H1 (cell line): ENCODE results near the gene SEL1L. TPM values are rescaled to one million over a fixed set of nuclear protein-coding genes. Genes with fewer than 3 reads are reported as not detected.

Experiments
- CHD7 ChIP-seq: fragments of 300-600 bp; sonication (generic); IDR thresholded peaks from 2 replicates; pipeline ENCODE4 v1.7.1; 2012; ENCODE audit warnings: low read length, moderate library complexity, mild to moderate bottlenecking, inconsistent platforms; ENCODE audit not compliant: insufficient replicate concordance
- KDM5A ChIP-seq: fragments of 200-600 bp; IDR thresholded peaks from 2 replicates; pipeline ENCODE4 v1.7.1; 2012; ENCODE audit warnings: mild to moderate bottlenecking, low read length, inconsistent platforms, mixed read lengths
- PHF8 ChIP-seq: fragments of 200-600 bp; sonication (generic); conservative IDR thresholded peaks from 2 replicates; pipeline ENCODE4 v1.7.1; 2012; ENCODE audit warnings: low read depth, mild to moderate bottlenecking, inconsistent platforms, low read length, moderate library complexity
- SIN3A ChIP-seq, 2 experiments: IDR thresholded peaks in 1 of 2; conservative IDR thresholded peaks in 1 of 2; 2 replicates each; pipeline ENCODE4 v1.6.1; 2011 to 2012; ENCODE audit warnings: low read length in 2 of 2, improper control_type of control experiment in 1 of 2, low read depth in 1 of 2, mild to moderate bottlenecking in 1 of 2
- SRF ChIP-seq: IDR thresholded peaks from 2 replicates; pipeline ENCODE4 v1.6.1; 2011; ENCODE audit warnings: mild to moderate bottlenecking, low read depth, low read length, moderate library complexity
- polyA plus RNA-seq, 7 experiments: library from polyadenylated mRNA; depleted of rRNA in 3 of 7; stranded (reverse) in 5 of 7; unstranded in 2 of 7; fragments of >200 nt in 5 of 7; fragments of 200-250 nt in 2 of 7; gene quantifications; 1 replicate in 5 of 7; 2 replicates in 1 of 7; 4 replicates in 1 of 7; pipeline versions ENCODE4 v1.2.1 to v1.2.3, GENCODE V29; 2011 to 2013; ENCODE audit warnings: missing spikeins in 2 of 7, mixed read lengths in 2 of 7
- total RNA-seq: library from RNA; stranded (reverse); fragmentation: NEBNext Ultra II Directional; extraction: Animal tissue kit (Norgen Biotek cat#: 25700); gene quantifications from 2 replicates; pipeline ENCODE4 v1.2.1, GENCODE V29; 2021

SEL1L gene
- total and polyA plus RNA-seq, 2 of the 8 experiments (the other 6 are each of a cell fraction or from before 2014, with no cell fraction given) = 4.3 to 34.9 TPM

DNA sequence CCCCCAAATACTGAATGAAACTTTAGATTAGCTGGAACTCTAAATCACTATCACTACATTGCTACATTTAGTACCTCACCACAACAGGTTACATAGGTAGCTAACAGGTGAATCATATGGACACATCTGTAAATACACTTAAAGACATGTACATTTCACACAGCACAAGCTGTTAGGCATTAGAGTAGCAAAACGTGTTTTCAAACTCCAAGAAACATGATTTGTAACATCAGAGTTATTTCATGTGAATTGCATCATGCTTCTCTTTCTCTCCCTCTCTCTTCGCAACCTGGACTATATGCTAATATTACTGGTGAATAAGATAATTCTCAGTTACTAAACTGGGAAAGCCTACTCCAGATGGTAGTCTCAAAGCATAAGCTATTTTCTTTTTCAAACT, 4.3 kb downstream of the SEL1L start (continued):
- no peak for TF ChIP-seq CHD7
- TF ChIP-seq PHF8 = no peak
- TF ChIP-seq KDM5A = no peak
- no peak for TF ChIP-seq SRF
- no peak for TF ChIP-seq SIN3A (conservative IDR thresholded peaks at IDR 0.05 in 1 of 2, IDR thresholded peaks at IDR 0.05 in 1 of 2; ENCODE audit: low read depth in 1 of 2, low read length in 2 of 2)
